ENCODE data around the gene HELB.
A peak's percentile ranks its signal among the peaks of the same experiment; 100 is the strongest.
"Not testable (repeated sequence)": the region's sequence is repeated elsewhere in the genome, so short reads cannot be mapped to it uniquely, and the experiment has no call there.

Gene HELB

DNA sequence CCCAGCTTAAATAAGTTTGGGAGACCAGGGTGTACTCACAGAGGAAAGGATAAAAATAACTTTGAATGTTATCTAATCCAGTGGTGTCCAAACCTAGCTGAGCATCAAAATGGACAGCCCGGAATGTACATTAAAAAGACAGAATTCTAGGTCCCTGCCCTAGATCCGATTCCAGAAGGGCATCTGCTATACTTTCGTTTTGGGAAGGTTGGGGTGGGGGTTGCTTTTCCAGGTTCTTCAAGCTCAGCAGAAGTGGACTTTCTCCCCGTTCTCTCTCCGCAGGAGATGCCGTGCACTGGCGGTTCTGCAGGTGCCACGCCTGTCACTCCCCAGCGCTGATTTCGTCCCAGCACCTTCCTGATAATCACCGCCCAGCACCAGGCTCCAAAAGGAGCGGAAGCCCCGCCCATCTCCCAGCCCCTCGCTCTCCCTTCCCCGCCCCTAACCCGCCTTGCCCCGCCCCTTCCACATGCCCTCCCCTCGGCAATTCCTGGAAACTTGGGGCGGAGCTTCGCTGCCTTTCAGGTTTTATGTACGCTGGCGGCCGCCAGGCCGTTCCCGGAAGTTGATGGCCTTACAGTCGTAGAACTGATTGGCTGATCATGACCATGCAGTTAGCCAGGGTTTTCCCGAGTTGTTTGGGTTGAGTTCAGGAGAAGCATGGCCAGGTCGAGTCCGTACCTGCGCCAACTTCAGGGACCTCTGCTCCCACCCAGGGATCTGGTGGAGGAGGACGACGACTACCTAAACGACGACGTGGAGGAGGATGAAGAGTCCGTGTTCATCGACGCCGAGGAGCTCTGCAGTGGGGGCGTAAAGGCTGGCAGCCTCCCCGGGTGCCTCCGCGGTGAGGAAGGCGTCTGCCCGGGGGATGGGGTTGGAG, at the start of gene HELB:
HELB (plus strand) TSS at position 550 of the 883 bp plus-strand sequence; CDS start at position 661, 111 bp downstream.
- peak; percentile 85 for DNase-seq

- DNase-seq = no peak
Observed at GRCh38 chr12:66252771-66253170, 49.5 kb upstream of the HELB start.

DNA sequence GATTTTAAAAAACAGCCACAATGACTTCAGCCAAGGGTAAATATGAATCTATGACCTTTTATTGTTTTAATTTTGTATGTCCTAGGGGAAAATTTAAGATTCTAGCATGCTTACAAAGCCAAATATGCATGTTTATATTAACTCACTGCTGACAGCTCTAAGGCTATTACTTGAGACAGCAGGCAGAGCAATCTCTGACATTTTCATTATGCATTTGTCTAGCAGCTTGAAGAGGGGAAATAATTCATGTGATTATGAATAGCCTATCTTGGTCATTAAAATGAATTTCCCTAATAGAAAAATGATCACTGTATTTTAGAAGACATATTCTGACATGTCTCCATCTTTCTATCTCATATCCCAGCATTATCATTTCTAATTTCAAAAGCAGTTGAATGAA, 46.6 kb upstream of the HELB start:
- no peak for DNase-seq

GRCh38 chr12:66258011-66258410, 44.3 kb upstream of the HELB start:
- no peak for DNase-seq

- no peak for DNase-seq
Observed at GRCh38 chr12:66262737-66263136, 39.6 kb upstream of the HELB start.

DNA sequence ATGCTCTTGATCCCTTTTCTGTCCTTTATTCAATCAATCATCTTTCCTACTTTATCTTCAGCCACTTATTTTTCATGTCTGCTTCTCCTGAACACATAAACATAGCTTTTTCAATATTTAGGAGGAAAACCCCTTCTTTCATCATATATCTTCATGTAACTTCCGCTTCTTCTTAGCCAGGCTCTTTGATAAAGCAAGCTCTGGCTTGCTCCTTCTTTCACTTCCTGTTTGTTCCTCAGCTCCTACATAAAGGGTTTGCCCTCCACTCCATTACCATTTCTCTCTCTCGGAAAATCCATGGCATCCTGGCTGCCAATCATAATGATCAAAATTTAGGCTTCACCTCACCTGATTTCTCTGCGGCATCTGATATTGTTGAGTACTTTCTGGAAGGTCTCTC, 33.7 kb upstream of the HELB start:
- no peak for DNase-seq

- DNase-seq = no peak
Observed at GRCh38 chr12:66269142-66269541, 33.2 kb upstream of the HELB start.

DNA sequence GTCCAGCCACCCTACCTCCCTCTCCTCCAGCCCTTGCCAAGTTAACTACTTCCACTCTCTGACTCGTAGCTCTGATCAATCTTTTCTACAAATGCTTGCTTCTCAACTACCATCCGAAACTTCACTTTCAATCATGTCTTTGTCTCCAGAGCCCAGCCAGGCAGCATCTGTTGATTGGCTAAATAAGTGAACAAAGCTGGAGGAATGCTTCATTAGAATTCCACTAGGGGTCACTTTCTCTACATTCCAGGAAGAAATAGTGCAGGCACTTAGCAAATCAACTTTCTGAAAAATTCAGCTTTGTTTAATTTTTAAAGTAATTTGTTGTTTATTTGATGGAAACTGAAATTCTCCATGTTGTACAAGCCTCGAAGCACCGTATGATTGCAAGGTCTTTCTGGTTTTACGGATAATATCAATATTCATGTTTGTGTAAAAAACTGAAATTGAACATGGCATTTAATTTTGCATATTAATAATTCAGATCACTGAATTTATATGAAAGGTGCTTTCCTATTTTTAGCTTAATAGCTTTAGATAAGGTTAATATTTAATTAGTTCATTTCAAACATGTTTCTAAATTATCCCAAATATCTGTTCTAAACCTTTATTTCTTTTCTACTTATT, 32.4 kb upstream of the HELB start:
- peak; percentile 24 for DNase-seq

- no peak for DNase-seq
Observed at GRCh38 chr12:66270613-66271012, 31.7 kb upstream of the HELB start.

GRCh38 chr12:66272650-66273049, 29.6 kb upstream of the HELB start:
- DNase-seq = no peak

GRCh38 chr12:66273147-66273546, 29.1 kb upstream of the HELB start:
- DNase-seq = no peak

DNA sequence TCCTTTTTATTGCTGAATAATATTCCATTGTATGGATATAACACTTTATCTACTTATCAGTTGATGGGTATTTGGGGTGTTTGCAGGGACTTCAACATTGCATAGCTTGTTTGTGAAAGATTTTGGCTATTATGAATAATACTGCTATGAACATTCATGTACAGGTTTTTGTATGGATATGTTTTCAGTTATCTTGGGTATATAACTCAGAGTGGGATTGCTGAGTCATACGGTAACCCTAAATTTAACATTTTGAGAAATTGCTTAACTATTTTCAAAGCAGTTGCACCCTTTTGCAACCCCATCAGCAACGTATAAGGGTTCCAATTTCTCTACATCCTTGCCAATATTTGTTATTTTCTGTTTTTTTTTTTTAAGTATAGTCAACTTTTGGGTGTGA, 27.3 kb upstream of the HELB start:
- no peak for DNase-seq

DNA sequence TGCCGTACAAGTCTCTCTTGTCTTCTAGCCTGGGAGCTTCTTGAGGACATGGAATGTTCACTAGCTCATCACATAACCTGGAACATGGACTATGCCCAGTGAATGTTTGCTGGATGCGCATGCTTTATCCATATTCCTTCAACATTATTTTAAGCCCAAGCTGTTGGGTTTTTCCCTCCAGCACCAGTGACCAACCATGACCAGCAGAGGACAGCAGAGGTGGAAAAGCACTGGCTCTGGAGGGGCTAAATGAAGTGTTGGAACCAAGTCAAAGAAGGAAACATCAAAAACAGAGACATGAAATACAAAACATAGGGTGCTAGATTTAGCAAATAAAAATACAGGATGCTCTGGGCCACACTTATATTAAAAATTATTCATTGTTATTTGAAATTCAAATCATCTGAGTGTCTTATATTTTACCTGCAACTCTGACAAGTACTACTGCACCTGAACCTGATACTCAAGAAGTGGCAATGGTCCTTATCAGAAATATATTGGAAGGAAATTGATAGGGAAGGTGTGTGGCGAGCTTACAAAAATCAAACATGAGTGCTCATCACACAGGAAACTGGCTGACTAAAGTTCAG, 23.1 kb upstream of the HELB start:
- no peak for DNase-seq

- DNase-seq = no peak
Observed at GRCh38 chr12:66280561-66280960, 21.7 kb upstream of the HELB start.

- DNase-seq = no peak
Observed at GRCh38 chr12:66282244-66282643, 20.0 kb upstream of the HELB start.

DNA sequence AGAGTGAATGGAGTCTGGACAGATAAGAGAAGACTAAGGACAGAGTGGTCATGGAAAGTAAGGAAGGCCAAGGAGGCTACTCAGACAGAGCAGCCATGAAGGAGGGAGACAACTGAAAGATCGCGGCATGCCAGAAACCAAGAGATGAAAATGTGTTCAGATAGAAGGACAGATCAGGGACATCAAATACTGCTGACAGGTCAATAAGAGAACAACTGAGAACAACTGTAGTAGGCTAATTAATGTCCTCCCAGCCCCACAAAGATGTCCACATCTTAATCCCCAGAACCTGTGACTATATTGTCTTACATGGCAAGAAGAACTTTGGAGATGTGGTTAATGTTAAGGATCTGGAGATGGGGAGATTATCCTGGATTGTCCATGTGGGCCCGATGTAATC, 15.0 kb upstream of the HELB start:
- no peak for DNase-seq

- DNase-seq = no peak
Observed at GRCh38 chr12:66288121-66288520, 14.2 kb upstream of the HELB start.

- no peak for DNase-seq
Observed at GRCh38 chr12:66289485-66289884, 12.8 kb upstream of the HELB start.

- DNase-seq = no peak
Observed at GRCh38 chr12:66290716-66291200, 11.5 kb upstream of the HELB start.

GRCh38 chr12:66296176-66296683, 6.1 kb upstream of the HELB start:
- no peak for DNase-seq

DNA sequence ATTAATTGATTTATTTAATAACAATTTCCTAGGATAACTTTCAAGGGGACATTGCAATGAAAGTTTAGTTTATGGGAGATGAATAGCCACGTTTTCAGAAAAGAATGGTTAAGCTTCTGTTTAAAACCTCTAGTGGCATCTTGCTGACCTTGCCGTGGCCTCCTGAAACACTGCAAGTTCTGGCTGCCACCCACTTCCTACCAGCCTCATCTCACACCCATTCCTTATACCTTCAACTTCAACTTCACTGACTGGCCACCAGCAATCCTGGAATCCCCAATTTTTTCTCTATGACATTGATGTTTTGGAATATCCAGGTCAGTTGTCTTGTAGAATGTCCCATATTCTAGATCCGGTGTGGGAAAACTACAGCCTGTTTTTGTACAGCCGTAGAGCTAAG, 5.2 kb upstream of the HELB start:
- no peak for DNase-seq

- no peak for DNase-seq
Observed at GRCh38 chr12:66297923-66298322, 4.4 kb upstream of the HELB start.

DNA sequence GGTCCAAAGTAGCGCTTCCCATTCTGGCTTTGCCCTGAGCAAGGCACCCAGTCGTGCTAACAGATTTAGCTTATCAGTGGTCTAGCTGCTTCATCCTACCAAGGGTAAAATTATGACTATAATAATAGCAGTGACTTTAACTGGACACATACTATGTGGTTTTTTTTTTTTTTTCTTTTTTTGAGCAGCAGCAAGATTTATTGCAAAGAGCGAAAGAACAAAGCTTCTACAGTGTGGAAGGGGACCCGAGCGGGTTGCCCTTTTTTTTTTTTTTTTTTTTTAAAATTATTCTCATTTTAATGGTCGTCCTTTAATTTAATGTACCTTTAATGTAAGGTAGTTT, 505 bp downstream of the HELB start:
- no peak for DNase-seq

GRCh38 chr12:66303316-66303804, 1.1 kb downstream of the HELB start:
- not testable (repeated sequence) for DNase-seq
